Activated CD8-positive, alpha-beta memory T cell treated with anti-CD3 and anti-CD28 coated beads, Interleukin-2, amount 50 U/mL, for 4 hours (primary cell): Measurements from ENCODE around the gene SLC25A20.
"Not testable (repeated sequence)": the region's sequence is repeated elsewhere in the genome, so short reads cannot be mapped to it uniquely, and the experiment has no call there.

Source experiments
- DNase-seq: peaks from one replicate; pipeline ENCODE4 v3.0.0-alpha.2; 2020

Gene SLC25A20, protein sequence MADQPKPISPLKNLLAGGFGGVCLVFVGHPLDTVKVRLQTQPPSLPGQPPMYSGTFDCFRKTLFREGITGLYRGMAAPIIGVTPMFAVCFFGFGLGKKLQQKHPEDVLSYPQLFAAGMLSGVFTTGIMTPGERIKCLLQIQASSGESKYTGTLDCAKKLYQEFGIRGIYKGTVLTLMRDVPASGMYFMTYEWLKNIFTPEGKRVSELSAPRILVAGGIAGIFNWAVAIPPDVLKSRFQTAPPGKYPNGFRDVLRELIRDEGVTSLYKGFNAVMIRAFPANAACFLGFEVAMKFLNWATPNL

GRCh38 chr3:48898383-48899234 is at the start of gene SLC25A20:
Gene SLC25A20 (minus strand): TSS chr3:48898882. CDS start chr3:48898794, 88 bp downstream.
- peak; percentile 91 for DNase-seq

DNA sequence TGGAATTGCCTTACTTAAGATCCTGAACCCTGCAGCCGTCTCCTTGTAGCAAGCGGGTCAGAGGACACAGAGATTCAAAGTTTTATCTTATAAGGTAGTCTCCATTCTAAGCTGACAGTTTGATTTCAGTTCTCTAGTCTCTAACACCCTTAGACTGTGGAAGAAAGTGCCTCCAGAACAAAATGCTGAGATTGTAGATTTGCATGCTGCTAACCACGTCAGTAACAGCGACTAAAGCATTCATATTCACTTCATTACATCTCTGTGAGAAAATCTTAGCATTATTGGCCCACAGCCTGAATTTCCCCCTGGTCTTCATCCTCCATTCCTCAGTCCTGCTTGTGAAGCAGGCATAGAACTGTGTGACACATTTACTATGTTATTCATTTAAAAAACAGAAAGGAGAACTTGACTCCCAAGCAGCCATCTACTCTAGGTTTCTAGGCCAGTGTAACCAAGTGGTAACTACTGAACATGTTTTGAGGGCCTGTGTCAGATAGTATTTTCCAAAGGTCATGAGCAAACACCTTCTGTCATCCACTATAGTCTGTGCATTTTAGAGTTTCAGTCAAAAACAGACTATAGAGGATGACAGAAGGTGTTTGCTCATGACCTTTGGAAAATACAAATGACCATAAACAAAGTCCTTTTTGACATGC is 47.3 kb upstream of the SLC25A20 start:
- no peak for DNase-seq

DNA sequence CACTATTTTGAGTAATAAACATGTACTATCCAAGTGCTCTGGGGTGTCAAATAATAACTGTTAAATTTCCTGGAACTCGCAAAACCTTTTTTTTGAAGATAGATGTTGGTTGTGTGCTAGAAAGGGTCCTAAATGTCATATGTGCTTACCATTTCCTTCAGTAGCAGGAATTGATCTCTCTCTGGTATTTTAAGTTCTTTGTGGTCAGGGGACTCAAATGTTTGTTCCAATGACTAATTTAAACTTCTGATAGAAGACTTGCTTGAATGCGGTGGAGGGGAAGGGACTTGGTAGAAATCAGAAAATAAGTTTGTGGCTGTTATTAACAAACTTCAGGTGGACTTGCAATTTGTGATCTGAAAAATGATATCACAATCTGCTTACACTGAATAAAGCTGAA is 46.8 kb upstream of the SLC25A20 start:
- DNase-seq = no peak

DNA sequence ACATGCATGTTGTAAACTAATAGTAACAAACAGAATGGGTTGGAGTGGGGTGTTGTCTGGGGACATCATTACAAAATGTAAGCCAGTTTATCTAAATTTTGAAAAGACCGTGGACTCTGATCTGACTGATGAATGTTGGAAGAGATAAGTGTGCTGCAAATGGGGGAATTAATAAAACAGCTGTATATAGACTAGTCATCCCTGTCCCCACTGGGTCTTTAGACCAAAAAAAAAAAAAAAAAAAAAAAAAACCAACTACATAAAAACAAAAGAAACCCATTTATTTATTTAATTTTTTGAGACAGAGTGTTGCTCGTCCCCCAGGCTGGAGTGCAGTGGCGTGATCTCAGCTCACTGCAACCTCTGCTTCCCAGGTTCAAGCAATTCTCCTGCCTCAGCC is 40.0 kb upstream of the SLC25A20 start:
- no peak for DNase-seq

DNA sequence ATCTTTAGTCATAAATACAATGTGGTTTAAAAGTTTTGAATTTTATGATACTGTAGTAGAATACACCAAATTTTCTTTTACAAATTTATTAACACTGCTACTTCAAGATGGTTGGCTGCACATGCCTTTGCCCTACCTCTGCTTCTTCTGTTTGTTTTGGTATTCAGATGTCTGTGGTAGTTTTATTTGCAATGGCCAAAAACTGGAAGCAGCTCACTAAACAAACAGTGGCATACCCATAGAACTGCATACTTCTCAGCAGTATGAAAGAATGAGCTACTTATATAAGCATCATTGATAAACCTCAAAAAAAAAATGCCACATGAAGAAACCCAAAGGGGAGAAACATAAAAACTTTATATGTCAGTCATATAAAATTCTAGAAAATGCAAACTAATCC is 39.5 kb upstream of the SLC25A20 start:
- no peak for DNase-seq

DNA sequence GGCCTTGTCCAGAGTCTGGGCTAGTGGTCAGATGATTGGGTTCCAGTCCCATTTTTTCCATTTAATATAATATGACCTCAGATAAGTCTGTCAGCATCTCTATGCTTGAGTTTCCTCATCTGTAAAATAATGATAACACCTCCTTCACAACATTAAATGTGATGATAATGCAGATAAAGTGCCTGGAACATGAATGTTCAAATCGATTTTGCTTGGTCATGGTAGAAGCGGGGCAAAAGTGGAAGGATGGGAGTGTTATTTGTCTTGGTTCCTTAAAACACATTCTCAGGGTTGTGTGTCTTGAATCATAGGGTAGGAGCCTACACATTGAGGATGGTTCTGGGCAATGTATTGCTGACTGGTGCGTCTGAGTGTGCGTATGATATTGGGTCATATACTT is 36.8 kb upstream of the SLC25A20 start:
- DNase-seq = no peak

GRCh38 chr3:48934333-48934991 is 35.8 kb upstream of the SLC25A20 start:
- no peak for DNase-seq

DNA sequence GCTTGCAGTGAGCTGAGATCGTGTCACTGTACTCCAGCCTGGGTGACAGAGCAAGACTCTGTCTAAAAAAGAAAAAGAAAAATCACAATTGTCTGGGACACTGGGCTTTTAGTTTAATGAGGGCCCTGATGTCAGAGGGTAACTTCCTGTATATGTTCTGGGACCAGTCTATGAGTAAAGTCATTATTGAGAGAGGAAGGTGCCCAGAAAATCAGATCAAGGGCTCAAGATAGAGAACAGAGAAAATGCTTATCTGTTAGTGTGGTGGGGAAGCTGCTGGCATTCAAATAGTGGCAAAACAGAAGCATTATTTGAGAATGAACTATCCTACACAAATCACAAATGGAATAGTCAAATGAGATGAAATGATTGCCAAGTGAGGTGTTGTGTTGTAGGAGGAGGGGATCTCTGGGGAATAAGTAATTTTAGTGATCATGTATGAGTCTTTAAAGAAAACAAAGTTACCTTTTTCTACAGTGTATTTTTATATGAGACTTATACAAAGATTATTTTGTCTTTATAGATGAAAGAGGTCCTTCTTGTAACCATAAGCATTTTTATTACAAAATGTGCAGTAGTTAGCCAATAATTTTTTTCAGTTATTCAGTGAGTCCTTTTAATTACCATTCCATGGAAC is 33.4 kb upstream of the SLC25A20 start:
- no peak for DNase-seq

GRCh38 chr3:48930590-48930989 is 31.9 kb upstream of the SLC25A20 start:
- DNase-seq = no peak

GRCh38 chr3:48929358-48930035 is 30.8 kb upstream of the SLC25A20 start:
- DNase-seq = no peak

DNA sequence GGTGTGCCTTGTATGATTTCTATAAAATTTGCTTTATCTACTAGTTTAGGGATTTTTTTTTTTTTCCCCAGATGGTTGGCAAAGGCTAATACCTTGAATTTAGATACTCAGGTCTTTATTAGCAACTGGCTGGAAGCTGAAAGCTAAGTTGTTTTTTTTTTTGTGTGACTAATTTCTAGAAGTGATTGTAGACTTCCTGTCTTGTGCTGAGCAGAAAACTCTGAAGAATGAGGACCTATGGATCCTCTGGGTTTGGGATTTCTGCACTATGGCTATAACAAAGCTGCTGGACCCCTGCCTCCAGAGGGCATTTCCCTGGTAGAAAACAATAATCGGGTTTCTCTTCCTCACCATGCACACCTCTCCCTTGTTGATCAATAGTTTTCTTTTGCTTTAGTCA is 30.0 kb upstream of the SLC25A20 start:
- DNase-seq = no peak

- no peak for DNase-seq
Observed at GRCh38 chr3:48927928-48928327, 29.2 kb upstream of the SLC25A20 start.

GRCh38 chr3:48926425-48927392 is 28.0 kb upstream of the SLC25A20 start:
- peak; percentile 21 for DNase-seq

DNA sequence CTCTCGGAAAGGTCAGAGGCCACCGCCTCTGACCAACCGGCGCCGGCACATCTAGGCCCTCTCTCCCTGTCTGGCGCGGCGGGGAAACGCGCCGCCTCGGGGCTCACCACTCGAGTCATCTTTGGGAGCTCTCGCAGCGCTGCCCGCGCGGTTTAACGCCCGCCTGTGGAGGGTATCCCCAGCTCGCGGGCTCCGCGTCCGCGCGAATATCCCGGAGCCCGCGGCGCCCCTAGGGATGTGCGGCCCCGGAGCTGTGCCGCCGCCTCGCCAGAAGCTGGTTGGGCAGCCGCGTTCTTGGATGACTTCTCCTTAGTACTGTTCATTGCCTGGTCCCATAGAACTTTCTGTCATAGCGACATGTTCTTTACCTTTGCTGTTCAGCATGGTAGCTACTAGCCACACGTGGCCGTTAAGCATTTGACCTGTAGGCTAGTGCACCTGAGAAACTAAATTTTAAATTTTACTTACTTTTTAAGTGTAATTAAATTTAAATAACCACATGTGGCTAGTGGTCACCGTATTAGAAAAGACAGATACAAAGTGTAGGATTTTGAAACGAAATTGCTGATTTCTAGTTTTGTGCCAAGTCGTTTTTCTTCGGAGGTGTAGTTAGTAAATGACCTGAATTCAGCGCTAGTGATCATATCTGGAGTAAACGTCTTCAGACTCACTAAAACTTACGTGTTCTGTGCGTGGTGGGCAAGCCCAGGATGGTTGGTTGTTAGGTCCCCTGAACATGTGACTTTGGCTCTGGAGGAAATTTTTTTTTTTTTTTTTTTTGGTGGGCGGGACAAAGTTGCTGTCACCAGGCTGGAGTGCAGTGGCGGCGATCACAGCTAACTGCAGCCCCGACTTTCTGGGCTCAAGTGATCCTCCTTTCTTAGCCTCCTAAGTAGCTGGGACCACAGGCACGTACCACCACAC is 20.8 kb upstream of the SLC25A20 start:
- DNase-seq = peak; percentile 51

- DNase-seq = peak; percentile 85
Observed at GRCh38 chr3:48918388-48919214, 19.9 kb upstream of the SLC25A20 start, which contains the start of gene ARIH2. Gene ARIH2 (plus strand): TSS chr3:48918842. CDS start chr3:48927559, 8,717 bp downstream.

- no peak for DNase-seq
Observed at GRCh38 chr3:48915296-48915695, 16.6 kb upstream of the SLC25A20 start.

GRCh38 chr3:48907026-48907425 is 8.3 kb upstream of the SLC25A20 start:
- DNase-seq = not testable (repeated sequence)

- DNase-seq = no peak
Observed at GRCh38 chr3:48899273-48899672, 591 bp upstream of the SLC25A20 start.
